H1 (cell line): ENCODE measurements around the gene SRGAP3. TPM values are rescaled to one million over a fixed set of nuclear protein-coding genes. Genes with fewer than 3 reads are reported as not detected.

Experiments used
- CHD7 ChIP-seq: fragments of 300-600 bp; sonication (generic); IDR thresholded peaks from 2 replicates; pipeline ENCODE4 v1.7.1; 2012; ENCODE audit warnings: low read length, moderate library complexity, mild to moderate bottlenecking, inconsistent platforms; ENCODE audit not compliant: insufficient replicate concordance
- EGR1 ChIP-seq: IDR thresholded peaks from 2 replicates; pipeline ENCODE4 v1.6.1; 2011; ENCODE audit warnings: low read depth, low read length, borderline replicate concordance
- EP300 ChIP-seq, 2 experiments: IDR thresholded peaks; 1 replicate in 1 of 2; 2 replicates in 1 of 2; pipeline ENCODE4 v1.6.1; 2011 to 2012; ENCODE audit warnings: low read depth in 2 of 2, low read length in 2 of 2, mild to moderate bottlenecking in 2 of 2, borderline replicate concordance in 1 of 2, inconsistent platforms in 1 of 2, moderate library complexity in 1 of 2
- EZH2 ChIP-seq: fragments of 200-600 bp; sonication (generic); IDR thresholded peaks from 2 replicates; pipeline ENCODE4 v1.7.1; 2012; ENCODE audit warnings: low read depth, mild to moderate bottlenecking, moderate library complexity, low read length, inconsistent platforms; ENCODE audit not compliant: severe bottlenecking
- FOSL1 ChIP-seq: IDR thresholded peaks from 2 replicates; pipeline ENCODE4 v1.6.1; 2011; ENCODE audit warnings: mild to moderate bottlenecking, low read depth, low read length, moderate library complexity; ENCODE audit not compliant: insufficient read depth
- MAX ChIP-seq: IDR thresholded peaks from 2 replicates; pipeline ENCODE4 v1.6.1; 2012; ENCODE audit warnings: inconsistent platforms
- RAD21 ChIP-seq, 2 experiments: IDR thresholded peaks in 1 of 2; conservative IDR thresholded peaks in 1 of 2; 2 replicates each; pipeline ENCODE4 v1.6.1; 2011; ENCODE audit warnings: low read depth in 2 of 2, low read length in 2 of 2, improper control_type of control experiment in 1 of 2, inconsistent platforms in 1 of 2, mild to moderate bottlenecking in 1 of 2, moderate library complexity in 1 of 2
- polyA plus RNA-seq, 7 experiments: library from polyadenylated mRNA; depleted of rRNA in 3 of 7; stranded (reverse) in 5 of 7; unstranded in 2 of 7; fragments of >200 nt in 5 of 7; fragments of 200-250 nt in 2 of 7; gene quantifications; 1 replicate in 5 of 7; 2 replicates in 1 of 7; 4 replicates in 1 of 7; pipeline versions ENCODE4 v1.2.1 to v1.2.3, GENCODE V29; 2011 to 2013; ENCODE audit warnings: missing spikeins in 2 of 7, mixed read lengths in 2 of 7
- total RNA-seq: library from RNA; stranded (reverse); fragmentation: NEBNext Ultra II Directional; extraction: Animal tissue kit (Norgen Biotek cat#: 25700); gene quantifications from 2 replicates; pipeline ENCODE4 v1.2.1, GENCODE V29; 2021

Gene SRGAP3
- total and polyA plus RNA-seq, 2 of the 8 experiments (the other 6 are each of a cell fraction or from before 2014, with no cell fraction given), result 5.8 to 11.4 TPM

- TF ChIP-seq CHD7 (no peak), EGR1 (no peak), EP300 (IDR thresholded peaks at IDR 0.05; ENCODE audit: borderline replicate concordance in 1 of 2, low read depth in 2 of 2, low read length in 2 of 2) (no peak), RAD21 (IDR thresholded peaks at IDR 0.05 in 1 of 2, conservative IDR thresholded peaks at IDR 0.05 in 1 of 2; ENCODE audit: low read depth in 2 of 2, low read length in 2 of 2) (no peak), MAX (no peak), EZH2 (no peak), FOSL1 (no peak)
Measured at GRCh38 chr3:9205345-9206143, 43.9 kb downstream of the SRGAP3 start (continued).
